ENCODE data around the gene PXDN.
"Not testable (repeated sequence)": the region's sequence is repeated elsewhere in the genome, so short reads cannot be mapped to it uniquely, and the experiment has no call there.

The PXDN gene

DNA sequence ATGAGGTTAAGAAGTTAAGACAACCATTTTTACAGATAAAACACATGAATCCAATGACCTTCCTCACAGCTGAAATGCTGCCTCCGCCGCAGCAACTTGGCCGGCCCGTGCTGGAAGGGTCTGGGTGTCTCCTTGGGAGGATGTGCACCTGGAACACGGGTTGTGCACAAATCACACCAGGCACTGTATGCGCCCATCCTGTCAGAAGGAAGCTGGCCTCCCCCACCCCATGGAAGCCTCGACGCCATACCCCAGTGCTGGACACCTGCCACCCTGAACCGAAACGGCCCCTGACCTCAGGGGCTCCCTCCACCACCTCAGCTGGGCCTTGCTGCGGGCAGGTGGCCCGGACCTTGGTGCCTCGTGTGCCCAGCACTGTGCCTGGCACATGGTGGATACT is 111.8 kb downstream of the PXDN start:
- DNase-seq (ENCODE audit: low read depth), result no peak

DNA sequence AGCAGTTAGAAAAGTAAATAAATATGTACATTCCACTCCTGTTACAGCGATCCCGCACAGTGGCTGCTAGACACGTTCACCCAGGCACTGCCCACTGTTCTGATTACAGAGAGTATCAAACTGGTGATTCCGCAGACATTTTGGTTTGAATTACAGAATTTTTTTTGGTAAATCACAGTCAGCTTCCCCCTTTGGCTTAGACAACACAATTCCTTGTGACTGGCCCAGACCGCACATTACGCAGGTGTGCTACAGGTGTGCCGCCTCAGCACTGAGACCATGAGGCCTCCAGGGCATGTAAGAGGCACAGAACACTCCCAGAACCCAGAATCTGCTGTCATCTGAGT is 112.3 kb downstream of the PXDN start:
- no peak for DNase-seq (ENCODE audit: low read depth)

GRCh38 chr2:1631292-1632001 is 112.9 kb downstream of the PXDN start:
- DNase-seq (ENCODE audit: low read depth), result no peak

- DNase-seq (ENCODE audit: low read depth), result no peak
Measured at GRCh38 chr2:1628893-1629292, 115.4 kb downstream of the PXDN start.

DNA sequence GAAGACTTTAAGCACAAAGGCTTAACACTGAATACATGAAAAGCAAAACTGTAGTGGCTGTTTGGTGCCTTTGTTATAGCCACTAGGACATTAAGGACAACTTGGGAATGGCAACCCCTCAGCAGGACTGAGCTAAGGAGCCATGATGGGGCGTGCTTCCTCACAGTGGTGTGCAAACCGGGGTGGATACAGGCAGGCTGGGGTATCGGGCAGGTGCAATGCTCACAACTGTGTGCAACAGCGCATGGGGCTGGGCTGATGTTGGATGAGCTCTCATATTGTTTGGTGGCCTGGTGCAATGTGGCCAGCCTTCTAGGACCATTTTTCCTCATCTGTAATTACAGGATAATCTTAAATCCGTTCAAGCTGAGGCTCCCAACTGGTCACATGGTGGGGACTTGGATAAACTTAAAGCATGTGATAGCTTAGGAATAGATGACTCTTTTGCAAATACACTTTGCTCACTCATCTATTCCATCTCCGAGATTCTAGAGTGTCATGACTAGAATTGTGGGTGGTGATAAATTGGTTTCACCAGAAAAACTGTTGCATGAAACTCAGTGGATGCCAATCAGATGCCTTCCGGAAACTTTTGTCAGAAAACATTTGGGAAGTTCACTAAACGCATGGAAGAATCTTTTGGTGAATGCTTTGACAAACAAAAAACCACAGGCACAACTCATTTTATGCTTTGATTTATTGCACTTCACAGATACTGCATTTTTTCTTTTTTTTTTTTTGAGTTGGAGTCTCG is 116.5 kb downstream of the PXDN start:
- no peak for DNase-seq (ENCODE audit: low read depth)

GRCh38 chr2:1626271-1626681 is 118.0 kb downstream of the PXDN start:
- DNase-seq (ENCODE audit: low read depth), result no peak

- DNase-seq (ENCODE audit: low read depth), result no peak
Measured at GRCh38 chr2:1625281-1626001, 118.9 kb downstream of the PXDN start.

DNA sequence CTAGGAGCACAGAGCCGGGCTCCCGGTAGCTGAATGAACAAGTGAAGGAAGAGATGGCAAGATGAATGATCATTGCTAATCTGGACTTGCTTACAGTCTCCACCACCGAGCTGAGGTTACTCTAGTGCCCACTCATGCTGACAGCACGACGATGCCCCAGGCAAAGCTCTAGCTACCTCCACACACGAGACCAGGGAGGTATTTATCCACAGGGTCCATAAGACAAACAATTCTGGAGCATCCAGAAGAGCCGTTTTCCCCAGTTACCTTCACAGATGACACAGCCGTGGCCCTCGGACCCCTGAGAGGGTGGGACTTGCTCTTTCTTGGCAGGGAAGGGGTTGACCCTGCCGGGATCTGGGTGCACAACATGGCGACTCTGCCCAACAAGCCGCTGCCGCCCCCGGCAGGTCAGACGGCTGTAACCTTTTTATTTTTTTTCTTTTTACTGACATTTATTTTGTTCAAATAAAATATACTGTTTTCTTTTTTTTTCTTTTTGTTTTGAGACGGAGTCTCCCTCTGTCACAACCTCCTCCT is 120.3 kb downstream of the PXDN start:
- DNase-seq (ENCODE audit: low read depth), result no peak

DNA sequence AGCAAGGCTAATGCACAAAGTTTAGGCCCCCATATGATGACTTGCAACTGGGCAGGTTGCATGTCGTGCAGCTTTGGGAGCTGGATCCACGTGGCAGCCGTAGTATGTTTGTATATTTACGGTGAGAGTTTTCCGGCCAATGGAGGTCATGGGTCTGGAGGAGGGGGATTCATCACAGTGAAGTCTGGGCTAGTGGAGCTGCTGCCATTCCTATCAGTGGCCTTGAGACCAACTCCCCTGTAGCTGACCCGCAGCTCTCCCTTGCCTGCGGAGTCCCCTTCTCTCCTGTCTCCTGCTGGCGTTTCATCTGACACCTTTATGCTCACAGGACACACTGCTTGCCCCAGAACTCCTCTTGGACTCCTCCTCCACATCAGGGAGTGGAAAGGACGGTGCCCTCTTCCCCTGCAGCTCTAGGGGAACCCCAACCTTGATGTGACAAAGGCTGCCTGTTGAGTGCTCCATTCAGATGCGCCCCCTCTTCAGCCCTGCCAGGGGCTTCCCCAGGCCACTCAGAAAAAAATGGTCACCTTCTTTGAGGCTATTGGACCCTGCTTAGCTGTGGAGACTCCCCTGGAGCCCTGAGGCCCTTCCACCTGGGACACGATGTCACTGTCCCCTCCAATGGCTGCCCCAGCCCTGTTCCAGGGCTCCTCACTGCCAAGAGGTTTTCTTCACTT is 121.7 kb downstream of the PXDN start:
- no peak for DNase-seq (ENCODE audit: low read depth)

- not testable (repeated sequence) for DNase-seq (ENCODE audit: low read depth)
Measured at GRCh38 chr2:1621976-1622375, 122.3 kb downstream of the PXDN start.

DNA sequence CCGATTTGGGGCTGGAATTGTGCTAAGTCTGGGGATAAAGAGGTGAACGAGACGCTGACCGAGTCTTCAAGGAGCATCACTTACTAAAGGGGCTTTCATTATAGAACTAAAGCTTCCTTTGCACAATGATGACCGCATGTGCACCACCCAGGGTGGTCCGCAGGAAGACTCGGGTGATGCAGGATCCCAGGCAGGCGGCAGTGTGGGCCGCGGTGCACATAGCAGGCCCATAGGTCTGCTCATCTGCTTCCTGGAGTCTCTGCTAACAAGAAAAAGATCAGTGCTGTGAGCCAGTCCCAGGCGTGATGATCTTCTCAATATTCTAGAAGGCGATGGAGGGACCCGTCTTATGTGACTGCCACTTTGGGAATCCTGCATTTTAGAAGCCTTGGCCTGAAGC is 122.8 kb downstream of the PXDN start:
- no peak for DNase-seq (ENCODE audit: low read depth)

DNA sequence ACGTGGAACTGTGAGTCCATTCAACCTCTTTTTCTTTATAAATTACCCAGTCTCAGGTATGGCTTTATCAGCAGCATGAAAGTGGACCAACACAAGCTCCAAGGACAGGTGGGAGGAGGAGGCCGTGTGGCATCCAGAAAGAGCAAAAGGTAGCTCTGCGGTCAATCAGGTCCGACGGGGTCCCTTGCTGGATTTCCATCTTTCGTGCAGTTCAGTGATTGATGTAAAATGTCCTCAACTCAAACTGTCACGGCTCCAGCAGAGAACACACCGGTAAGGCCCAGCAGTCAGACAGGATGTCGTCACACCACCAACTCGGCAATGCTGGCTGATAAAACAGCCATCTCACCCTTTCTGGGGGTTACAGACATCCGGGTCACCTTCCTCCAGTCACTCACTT is 123.3 kb downstream of the PXDN start:
- no peak for DNase-seq (ENCODE audit: low read depth)

- DNase-seq (ENCODE audit: low read depth), result no peak
Measured at GRCh38 chr2:1620081-1620480, 124.2 kb downstream of the PXDN start.

- DNase-seq (ENCODE audit: low read depth), result no peak
Measured at GRCh38 chr2:1619556-1619955, 124.8 kb downstream of the PXDN start.

DNA sequence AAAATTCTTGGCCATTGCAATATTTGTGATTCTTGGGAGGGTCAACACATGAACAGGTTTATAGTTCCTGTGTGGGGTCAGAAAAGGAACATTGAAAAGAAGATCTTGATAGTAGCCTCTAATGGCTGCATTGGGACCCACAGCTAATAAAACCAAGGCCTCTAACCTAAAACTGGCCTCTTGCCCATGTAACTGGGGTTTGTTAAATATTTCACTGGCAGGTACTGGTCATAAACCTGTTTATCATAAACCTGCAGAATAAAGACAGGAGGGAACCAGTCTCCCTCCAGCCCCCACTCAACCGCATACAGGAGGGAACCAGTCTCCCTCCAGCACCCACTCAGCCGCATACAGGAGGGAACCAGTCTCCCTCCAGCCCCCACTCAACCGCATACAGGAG is 125.3 kb downstream of the PXDN start:
- no peak for DNase-seq (ENCODE audit: low read depth)

DNA sequence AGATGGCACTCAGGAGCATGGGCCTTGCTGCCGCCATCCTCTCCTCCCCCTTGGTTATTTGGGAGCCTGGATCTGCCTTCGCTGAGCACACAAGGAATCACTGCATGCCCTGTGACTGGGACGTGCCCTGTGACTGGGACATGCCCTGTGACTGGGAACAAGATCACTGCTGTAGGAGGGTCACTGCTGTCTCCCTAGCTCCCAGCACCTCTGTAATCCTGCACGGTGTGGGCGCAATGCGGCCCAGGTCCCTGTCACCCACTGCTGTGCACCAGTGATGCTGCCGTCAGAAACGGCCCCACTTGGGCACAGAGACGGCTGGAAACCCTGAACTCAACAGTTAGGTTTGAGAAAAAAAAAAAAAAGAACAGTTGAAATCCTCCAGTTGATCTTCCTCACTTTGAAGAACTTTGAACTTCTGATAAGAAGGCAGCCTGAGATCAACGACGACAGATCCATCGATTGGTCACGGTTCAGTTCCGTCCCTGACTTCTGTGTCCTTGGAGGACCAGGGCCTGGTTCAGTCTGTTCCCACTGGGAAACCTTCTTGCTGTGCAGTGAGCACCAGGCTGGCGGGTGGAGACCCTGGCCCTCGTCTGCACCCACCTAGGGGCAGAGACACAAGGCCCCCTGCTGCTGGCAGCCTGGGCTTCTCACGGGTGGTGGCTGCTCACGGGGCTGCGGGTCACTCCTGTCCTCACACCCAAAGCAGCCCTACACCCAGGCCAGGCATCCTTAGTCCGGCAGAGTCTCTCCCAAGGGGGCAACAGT is 125.9 kb downstream of the PXDN start:
- no peak for DNase-seq (ENCODE audit: low read depth)

GRCh38 chr2:1617425-1618021 is 126.8 kb downstream of the PXDN start:
- DNase-seq (ENCODE audit: low read depth), result no peak

DNA sequence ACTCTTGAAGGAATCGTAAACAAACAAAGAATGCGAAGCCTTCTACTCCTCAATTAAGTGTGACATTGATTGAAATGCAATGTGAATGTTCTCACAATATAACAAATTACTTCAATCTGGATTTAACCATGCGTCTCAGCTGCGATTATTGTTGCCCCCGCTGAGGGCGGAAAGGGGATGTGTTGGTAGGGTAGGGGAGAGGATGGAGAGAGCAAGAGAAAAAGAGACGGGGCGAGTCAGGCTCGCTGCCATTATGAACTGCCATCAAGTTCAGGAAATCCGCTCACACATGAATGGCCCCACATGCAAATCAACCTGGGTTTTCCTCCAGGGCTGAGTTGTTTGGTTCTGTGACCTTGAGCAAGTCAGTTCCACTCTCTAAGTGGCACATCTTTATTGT is 129.8 kb downstream of the PXDN start:
- DNase-seq (ENCODE audit: low read depth), result no peak

GRCh38 chr2:1613731-1614354 is 130.5 kb downstream of the PXDN start:
- no peak for DNase-seq (ENCODE audit: low read depth)

DNA sequence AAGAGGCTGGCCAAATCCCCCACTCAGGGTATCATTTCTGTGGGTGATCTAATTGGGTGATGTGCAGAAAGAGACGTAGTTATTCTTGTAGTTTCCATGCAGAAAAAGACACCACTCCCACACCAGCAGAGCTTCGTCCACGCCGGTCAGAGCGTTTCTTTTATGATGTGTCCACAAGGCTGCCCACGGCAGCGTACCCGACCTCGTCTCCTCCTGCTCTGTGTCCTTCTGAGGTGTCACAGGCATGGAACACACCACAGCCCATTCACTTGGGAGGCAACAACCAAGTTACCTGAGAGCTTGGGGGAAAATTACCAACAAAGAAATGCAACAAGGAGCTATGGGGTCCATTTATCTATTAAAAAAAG is 131.3 kb downstream of the PXDN start:
- no peak for DNase-seq (ENCODE audit: low read depth)

Data from activated T-cell treated with anti-CD3 and anti-CD28 coated beads for 48 hours (primary cell).